Tibial artery (tissue), 4 donors: ENCODE results near the gene RALY.
A peak's percentile ranks its signal among the peaks of the same experiment; 100 is the strongest.

Source experiments
- DNase-seq, 2 donors: peaks; one replicate each; pipeline ENCODE4 v3.0.0-alpha.2; 2019
- H3K27ac ChIP-seq, 2 donors: fragments of 200-600 bp; sonication (generic) in 1 of 2; 1 replicate in 1 of 2; 2 replicates in 1 of 2; pipeline ENCODE4 v1.5.1; 2018 to 2019; ENCODE audit warnings: mild to moderate bottlenecking in 1 of 2
- H3K27me3 ChIP-seq, 2 donors: fragments of 200-600 bp; sonication (generic) in 1 of 2; one replicate each; pipeline versions ENCODE4 v1.5.1 to v1.6.0; 2016 to 2019
- H3K36me3 ChIP-seq, 3 donors: fragments of 200-600 bp; sonication (generic) in 2 of 3; one replicate each; pipeline ENCODE4 v1.5.1; 2016 to 2019; ENCODE audit warnings: mild to moderate bottlenecking in 2 of 3
- H3K4me1 ChIP-seq, 4 donors: fragments of 200-600 bp; sonication (generic) in 2 of 4; 1 replicate in 3 of 4; 2 replicates in 1 of 4; pipeline ENCODE4 v1.5.1; 2016 to 2019
- H3K4me3 ChIP-seq, 2 donors: fragments of 200-600 bp; sonication (generic) in 1 of 2; 1 replicate in 1 of 2; 2 replicates in 1 of 2; pipeline ENCODE4 v1.5.1; 2018 to 2019; ENCODE audit warnings: mild to moderate bottlenecking in 2 of 2
- H3K9me3 ChIP-seq, 3 donors: fragments of 200-600 bp; sonication (generic) in 1 of 3; one replicate each; pipeline ENCODE4 v1.5.1; 2016 to 2019
- intact Hi-C: fragments of 100-400 bp; cut with DNase I; formaldehyde crosslinking; loops from one replicate; pipeline ENCODE4 v1.15.0; 2023; ENCODE audit warnings: low total_unique reads
- TF ChIP-seq, protein P1 (sequence below), 2 experiments: fragments of 200-600 bp in 1 of 2; fragments of 450-650 bp in 1 of 2; IDR thresholded peaks; one replicate each; pipeline ENCODE4 v1.5.1; 2017 to 2019; ENCODE audit warnings: antibody characterized with exemption in 2 of 2, mild to moderate bottlenecking in 1 of 2, moderate library complexity in 1 of 2

RALY gene

DNA sequence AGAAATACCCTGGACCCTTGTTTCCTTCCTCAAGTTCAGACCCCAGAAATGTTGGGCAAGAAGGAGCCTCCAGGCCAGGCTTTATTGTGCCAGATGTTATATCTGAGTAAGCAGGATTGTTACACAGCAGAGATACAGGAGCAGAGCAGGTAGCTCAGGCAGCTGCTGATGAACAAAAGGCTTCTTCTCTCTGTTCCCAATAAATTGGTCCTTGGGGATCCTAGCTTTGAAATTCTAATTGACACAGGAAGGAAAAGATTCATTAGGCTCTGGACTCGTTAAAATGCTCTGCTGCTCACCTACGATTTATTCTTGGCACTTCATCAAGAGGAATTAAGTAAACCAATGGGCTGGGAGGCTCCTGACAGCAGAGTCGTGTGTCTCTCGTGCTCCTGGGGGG, 54.2 kb downstream of the RALY start:
- no peak overlapping the region for H3K27ac ChIP-seq
- H3K4me1 ChIP-seq, result peaks cover 0 to 58% (median 35%) of the 10 kb centered on the region in 4 donors
- no peaks in the 10 kb centered on the region for H3K27me3 ChIP-seq
- no peaks in the 10 kb centered on the region for H3K36me3 ChIP-seq
- no peaks in the 10 kb centered on the region for H3K9me3 ChIP-seq
- TF ChIP-seq, protein P1, sequence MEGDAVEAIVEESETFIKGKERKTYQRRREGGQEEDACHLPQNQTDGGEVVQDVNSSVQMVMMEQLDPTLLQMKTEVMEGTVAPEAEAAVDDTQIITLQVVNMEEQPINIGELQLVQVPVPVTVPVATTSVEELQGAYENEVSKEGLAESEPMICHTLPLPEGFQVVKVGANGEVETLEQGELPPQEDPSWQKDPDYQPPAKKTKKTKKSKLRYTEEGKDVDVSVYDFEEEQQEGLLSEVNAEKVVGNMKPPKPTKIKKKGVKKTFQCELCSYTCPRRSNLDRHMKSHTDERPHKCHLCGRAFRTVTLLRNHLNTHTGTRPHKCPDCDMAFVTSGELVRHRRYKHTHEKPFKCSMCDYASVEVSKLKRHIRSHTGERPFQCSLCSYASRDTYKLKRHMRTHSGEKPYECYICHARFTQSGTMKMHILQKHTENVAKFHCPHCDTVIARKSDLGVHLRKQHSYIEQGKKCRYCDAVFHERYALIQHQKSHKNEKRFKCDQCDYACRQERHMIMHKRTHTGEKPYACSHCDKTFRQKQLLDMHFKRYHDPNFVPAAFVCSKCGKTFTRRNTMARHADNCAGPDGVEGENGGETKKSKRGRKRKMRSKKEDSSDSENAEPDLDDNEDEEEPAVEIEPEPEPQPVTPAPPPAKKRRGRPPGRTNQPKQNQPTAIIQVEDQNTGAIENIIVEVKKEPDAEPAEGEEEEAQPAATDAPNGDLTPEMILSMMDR (IDR thresholded peaks at IDR 0.05), result no peak
- H3K4me3 ChIP-seq, result no peak overlapping the region
- intact Hi-C loops, result no loop called here
- DNase-seq, result no peak

- no peak for DNase-seq
- H3K36me3 ChIP-seq, result no peaks in the 10 kb centered on the region
- peaks cover 0 to 50% (median 33%) of the 10 kb centered on the region in 4 donors for H3K4me1 ChIP-seq
- intact Hi-C loops, result no loop called here
- TF ChIP-seq, protein P1 (IDR thresholded peaks at IDR 0.05), result no peak
- no peaks in the 10 kb centered on the region for H3K9me3 ChIP-seq
- no peak overlapping the region for H3K4me3 ChIP-seq
- H3K27me3 ChIP-seq, result no peaks in the 10 kb centered on the region
- H3K27ac ChIP-seq, result no peak overlapping the region
These were observed 55.7 kb downstream of the RALY start for GRCh38 chr20:34049389-34049788.

DNA sequence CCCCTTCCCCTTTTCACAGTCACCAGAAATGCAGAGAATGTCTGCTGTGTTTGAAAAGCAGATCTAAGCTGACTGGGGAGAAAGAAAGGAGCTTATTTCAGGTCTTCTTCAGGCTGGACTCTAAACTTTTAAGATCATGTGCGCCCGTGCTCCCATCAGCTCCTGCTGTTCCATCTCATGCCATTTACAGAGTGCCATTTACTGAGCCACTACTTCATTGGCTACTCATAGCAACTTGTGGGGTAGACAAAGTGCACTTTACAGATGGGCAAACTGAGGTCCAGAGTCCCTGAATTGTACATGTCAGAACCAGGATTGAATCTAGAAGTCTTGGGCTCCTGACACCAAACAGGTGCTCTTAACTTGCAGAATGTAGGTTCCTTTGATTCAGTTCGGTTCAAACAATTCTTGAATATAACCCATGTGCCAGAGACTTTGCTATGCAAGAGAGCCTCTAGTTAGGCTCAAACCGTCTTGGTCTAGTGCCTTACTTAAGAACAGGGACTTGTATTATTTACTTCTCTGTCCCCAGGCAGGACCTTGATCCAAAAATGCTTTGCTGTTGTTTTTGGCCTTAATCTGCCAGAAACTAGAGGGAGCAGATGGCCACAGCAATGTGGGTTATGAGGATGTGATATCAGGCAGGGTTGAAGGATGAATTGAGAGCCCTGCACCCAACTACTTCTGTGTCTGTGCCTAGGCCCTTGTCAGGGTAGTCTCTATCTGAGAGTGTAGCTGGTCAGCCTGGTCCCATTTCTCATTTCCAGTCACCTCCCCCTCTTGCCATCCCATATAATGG, 56.4 kb downstream of the RALY start:
- no peaks in the 10 kb centered on the region for H3K27me3 ChIP-seq
- TF ChIP-seq, protein P1 (IDR thresholded peaks at IDR 0.05), result no peak

GRCh38 chr20:34052414-34052813, 58.7 kb downstream of the RALY start:
- peaks cover 0 to 38% (median 22%) of the 10 kb centered on the region in 4 donors for H3K4me1 ChIP-seq
- TF ChIP-seq, protein P1 (IDR thresholded peaks at IDR 0.05), result no peak
- no peaks in the 10 kb centered on the region for H3K36me3 ChIP-seq
- intact Hi-C loops, result no loop called here
- no peak overlapping the region for H3K27ac ChIP-seq
- no peak for DNase-seq
- H3K27me3 ChIP-seq, result no peaks in the 10 kb centered on the region
- no peaks in the 10 kb centered on the region for H3K9me3 ChIP-seq
- no peak overlapping the region for H3K4me3 ChIP-seq

More for the DNA sequence above, 56.4 kb downstream of the RALY start:
- H3K4me1 ChIP-seq, result peaks cover 0 to 46% (median 31%) of the 10 kb centered on the region in 4 donors
- H3K9me3 ChIP-seq, result no peaks in the 10 kb centered on the region
- intact Hi-C loops, result no loop called here
- H3K36me3 ChIP-seq, result no peaks in the 10 kb centered on the region
- no peak overlapping the region for H3K4me3 ChIP-seq
- peak overlapping the region in 1 of 2 donors; percentile 23 for H3K27ac ChIP-seq
- no peak for DNase-seq

DNA sequence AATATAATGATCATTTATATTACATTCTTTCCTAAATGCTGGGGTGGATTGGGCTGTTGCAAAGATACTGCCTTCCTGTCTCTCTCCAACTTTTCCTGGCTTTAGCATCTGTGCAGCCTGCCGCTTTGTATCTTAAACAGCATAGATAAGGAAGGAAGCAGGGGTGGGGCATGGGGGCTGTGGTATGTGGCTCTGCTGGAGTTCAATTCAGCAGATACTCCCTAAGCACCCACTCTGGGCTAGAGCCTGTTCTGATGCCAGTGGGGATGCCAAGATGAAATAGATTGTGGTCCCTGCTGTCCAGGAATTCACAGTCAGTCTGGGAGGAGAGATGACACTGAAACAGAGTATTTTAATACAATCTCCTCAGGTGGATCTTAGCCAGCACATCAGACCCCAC, 61.6 kb downstream of the RALY start:
- H3K27ac ChIP-seq, result no peak overlapping the region
- TF ChIP-seq, protein P1 (IDR thresholded peaks at IDR 0.05), result no peak
- intact Hi-C loops, result no loop called here
- no peaks in the 10 kb centered on the region for H3K36me3 ChIP-seq
- no peaks in the 10 kb centered on the region for H3K27me3 ChIP-seq
- no peak for DNase-seq
- peaks cover 0 to 21% (median 13%) of the 10 kb centered on the region in 4 donors for H3K4me1 ChIP-seq
- H3K4me3 ChIP-seq, result no peak overlapping the region
- H3K9me3 ChIP-seq, result no peaks in the 10 kb centered on the region
